ENCODE data around the gene CAST.

CAST gene

DNA sequence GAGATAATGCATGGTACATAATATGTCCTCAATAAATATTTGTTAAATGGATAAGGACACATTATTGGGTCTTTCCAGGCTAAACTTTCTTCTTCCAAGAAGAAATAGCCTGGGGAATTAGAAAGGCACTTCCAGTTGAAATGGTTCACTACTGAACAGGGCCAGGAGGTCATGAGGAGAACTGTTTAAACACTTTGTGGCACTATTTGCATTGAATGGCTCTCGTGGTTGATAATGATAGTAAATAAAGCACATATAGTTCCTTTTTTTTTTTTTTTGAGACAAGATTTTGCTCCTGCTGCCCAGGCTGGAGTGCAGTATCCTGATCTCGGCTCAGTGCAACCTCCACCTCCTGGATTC is 19.9 kb upstream of the CAST start:
- DNase-seq (ENCODE audit: insufficient read length, low spot score) (no peak), FAIRE-seq (no peak)

DNA sequence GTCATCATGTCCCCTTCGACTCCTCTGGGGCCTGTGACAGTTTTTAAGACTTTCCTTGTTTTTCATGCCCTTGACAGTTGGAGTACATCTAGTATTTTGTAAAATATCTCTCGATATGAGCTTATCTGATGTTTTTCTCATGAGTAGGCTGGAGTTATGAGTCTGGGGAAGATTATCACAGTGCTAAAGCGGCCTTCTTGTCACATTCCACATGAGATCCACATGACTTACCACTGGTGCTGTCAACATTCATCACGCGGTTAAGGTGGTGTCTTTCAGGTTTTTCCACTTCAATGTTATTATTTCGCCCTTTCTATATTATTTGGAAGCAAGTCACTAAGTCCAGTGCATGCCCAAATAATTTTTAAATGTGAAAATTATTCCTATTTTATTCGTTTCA is 17.1 kb upstream of the CAST start:
- no peak for DNase-seq (ENCODE audit: insufficient read length, low spot score)
- no peak for FAIRE-seq

GRCh38 chr5:96648023-96648422 is 14.2 kb upstream of the CAST start:
- no peak for DNase-seq (ENCODE audit: insufficient read length, low spot score)
- FAIRE-seq: peak; percentile 87

- no peak for FAIRE-seq
- DNase-seq (ENCODE audit: insufficient read length, low spot score): no peak
Observed at GRCh38 chr5:96648593-96648992, 13.6 kb upstream of the CAST start.

DNA sequence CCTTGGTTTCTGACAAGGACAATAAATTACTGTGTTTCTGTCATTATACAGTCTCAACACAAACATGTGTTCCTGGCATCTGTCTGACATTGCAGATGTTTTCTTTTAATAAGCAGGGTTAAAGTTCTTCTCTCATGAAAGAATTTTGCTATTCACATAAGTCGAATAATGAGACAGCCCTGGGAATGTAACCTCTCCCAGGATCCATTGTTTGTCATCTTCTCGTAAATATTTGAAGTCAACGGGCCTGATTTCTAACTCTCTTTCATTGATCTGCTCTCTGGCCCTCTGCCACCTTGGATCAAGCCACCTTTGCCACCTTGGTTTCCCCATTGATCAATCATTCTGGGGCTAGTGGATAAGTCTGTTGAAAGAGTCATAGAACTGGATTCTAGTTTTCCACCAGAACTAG is 12.9 kb upstream of the CAST start:
- FAIRE-seq (no peak), DNase-seq (ENCODE audit: insufficient read length, low spot score) (no peak)

GRCh38 chr5:96649681-96650540 is 12.3 kb upstream of the CAST start:
- FAIRE-seq (no peak), DNase-seq (ENCODE audit: insufficient read length, low spot score) (no peak)

GRCh38 chr5:96651047-96651446 is 11.1 kb upstream of the CAST start:
- no peak for DNase-seq (ENCODE audit: insufficient read length, low spot score)
- FAIRE-seq: no peak

- FAIRE-seq: peak; percentile 18
- no peak for DNase-seq (ENCODE audit: insufficient read length, low spot score)
Observed at GRCh38 chr5:96651948-96652753, 10.0 kb upstream of the CAST start.

GRCh38 chr5:96652769-96653454 is 9.3 kb upstream of the CAST start:
- FAIRE-seq: no peak

GRCh38 chr5:96654209-96654608 is 8.0 kb upstream of the CAST start:
- peak; percentile 82 for FAIRE-seq
- no peak for DNase-seq (ENCODE audit: insufficient read length, low spot score)

More at GRCh38 chr5:96652769-96653454, 9.3 kb upstream of the CAST start:
- DNase-seq (ENCODE audit: insufficient read length, low spot score): no peak

- FAIRE-seq: no peak
- DNase-seq (ENCODE audit: insufficient read length, low spot score): no peak
Observed at GRCh38 chr5:96655085-96655484, 7.1 kb upstream of the CAST start.

DNA sequence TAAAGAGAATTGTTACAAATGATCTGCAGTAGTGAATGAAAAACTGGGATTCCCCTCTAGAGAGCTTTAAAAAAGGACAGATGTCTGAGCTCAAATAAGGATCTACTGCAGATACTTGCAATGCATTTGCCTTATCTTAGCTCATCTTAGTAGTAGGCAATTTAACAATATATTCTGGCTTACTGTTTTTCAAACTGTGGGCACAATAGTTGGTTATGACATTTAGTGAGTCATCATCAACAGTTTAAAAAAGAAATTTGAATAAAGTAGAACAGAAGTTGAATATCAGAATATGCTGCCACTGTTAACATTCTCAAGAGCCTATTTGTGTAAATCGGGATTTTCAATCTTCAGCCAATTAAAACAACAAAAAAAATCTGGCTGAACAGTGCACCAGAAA is 6.7 kb upstream of the CAST start:
- no peak for DNase-seq (ENCODE audit: insufficient read length, low spot score)
- FAIRE-seq: peak; percentile 33

GRCh38 chr5:96657068-96657467 is 5.1 kb upstream of the CAST start:
- FAIRE-seq: peak; percentile 87
- peak; percentile 17 for DNase-seq (ENCODE audit: insufficient read length, low spot score)

GRCh38 chr5:96658272-96658671 is 3.9 kb upstream of the CAST start:
- DNase-seq (ENCODE audit: insufficient read length, low spot score) (no peak), FAIRE-seq (no peak)

GRCh38 chr5:96659170-96659569 is 3.0 kb upstream of the CAST start:
- DNase-seq (ENCODE audit: insufficient read length, low spot score) (no peak), FAIRE-seq (no peak)

DNA sequence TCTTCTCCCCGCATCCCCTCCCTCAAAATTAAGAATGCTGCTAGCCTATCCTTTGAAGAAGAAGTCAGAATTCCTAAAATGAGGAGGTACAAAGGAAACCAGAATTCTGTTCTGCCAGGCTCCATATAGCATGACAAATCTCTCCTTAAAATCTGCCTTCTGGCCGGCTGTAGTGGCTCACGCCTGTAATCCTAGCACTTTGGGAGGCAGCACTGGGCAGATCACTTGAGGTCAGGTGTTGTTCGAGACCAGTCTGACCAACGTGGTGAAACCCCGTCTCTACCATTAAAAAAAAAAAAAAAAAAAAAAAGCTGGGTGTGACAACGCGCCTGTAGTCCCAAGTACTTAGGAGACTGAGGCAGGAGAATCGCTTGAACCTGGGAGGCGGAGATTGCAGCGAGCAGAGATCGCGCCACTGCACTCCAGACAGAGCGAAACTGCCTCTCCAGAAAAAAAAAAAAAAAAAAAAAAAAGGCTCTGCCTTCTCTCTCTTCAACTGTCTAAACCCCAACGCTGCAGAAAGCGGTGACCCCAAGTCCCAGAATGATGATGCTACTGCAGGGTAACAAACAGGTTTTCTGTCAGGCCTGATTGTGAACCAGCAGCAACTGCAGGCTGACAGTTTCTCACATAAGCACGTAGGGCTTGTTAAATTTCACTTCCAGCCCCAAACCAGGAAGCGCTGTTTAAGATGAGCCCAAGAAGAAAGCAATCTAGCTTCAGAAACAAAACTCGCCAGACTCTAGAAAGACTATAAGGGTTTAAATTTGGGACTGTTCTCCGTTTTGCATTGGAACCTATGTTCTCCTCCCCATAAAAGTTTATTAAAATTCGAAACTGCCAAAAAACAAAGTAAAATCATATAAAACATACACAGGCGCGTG is 963 bp upstream of the CAST start:
- FAIRE-seq: no peak
- DNase-seq (ENCODE audit: insufficient read length, low spot score): peak; percentile 27

DNA sequence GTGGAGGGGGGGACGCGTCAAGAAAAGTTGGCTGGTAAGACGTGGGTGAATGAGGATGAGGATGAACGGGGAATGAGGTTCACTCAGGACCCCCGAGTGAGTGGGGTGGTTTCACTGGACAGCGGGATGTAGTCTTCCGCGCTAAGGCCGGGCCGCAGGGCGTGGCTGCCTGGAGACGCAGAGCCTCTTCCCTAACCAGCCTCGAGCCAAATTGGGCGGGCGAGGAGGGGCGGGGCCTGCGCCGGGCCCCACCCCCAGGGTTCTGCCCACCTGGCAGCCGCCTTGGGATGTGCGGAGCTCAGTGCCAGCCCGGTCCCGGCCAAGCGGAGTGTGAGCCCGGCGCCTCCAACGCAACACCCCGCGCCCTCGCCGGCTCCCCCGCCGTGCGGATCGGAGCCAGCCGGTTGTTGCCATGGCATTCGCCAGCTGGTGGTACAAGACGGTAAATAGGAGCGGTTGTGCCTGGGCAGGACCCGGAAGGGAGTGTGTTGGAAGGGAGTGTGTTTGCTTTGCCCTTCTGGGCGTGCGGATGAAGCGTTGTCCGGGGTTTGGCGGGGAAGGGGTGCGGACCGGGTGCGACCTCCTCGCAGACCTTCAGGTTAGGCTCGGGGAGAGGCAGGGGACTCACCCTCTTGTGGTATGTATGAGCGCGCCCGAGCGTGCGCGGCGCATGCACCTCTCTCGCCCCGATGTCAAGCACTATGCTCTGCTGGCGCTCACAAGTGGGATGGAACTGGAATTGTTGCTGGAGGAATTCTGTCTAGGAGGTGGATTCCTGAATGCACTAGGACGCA is 746 bp downstream of the CAST start:
- peak; percentile 91 for DNase-seq (ENCODE audit: insufficient read length, low spot score)
- peak; percentile 82 for FAIRE-seq

DNA sequence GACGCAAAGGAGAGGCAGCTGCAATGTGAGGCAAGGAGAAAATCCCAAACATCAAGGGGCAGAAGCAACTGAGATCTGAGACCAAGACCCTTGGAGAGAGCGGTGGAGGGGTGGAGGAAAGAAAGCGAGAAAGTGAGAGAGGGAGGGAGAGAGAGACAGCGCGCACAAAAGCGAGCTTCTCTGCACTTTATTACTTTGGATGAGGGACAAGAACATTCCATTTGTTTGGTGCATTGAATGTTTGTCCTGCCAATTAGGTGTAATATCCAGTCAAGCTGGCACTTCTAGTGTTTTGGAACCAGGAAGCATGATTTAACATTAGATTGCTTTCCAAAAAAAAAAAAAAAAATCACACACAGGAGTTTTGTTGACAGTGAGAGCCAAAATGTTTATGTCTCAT is 1.4 kb downstream of the CAST start:
- no peak for FAIRE-seq
- no peak for DNase-seq (ENCODE audit: insufficient read length, low spot score)

- FAIRE-seq (no peak), DNase-seq (ENCODE audit: insufficient read length, low spot score) (no peak)
Observed at GRCh38 chr5:96664669-96665068, 2.5 kb downstream of the CAST start.

GRCh38 chr5:96668725-96669124 is 6.5 kb downstream of the CAST start:
- DNase-seq (ENCODE audit: insufficient read length, low spot score) (no peak), FAIRE-seq (no peak)
